GM21825 (cell line): ENCODE measurements around the gene ULK2.
"Not testable (repeated sequence)": the region's sequence is repeated elsewhere in the genome, so short reads cannot be mapped to it uniquely, and the experiment has no call there.

Experiments
- ATAC-seq: cut with Tn5 transposase; IDR thresholded peaks from one replicate; pipeline ENCODE4 v1.9.1; 2021; ENCODE audit warnings: mild to moderate bottlenecking, moderate library complexity; ENCODE audit not compliant: unreplicated experiment

ULK2 gene

DNA sequence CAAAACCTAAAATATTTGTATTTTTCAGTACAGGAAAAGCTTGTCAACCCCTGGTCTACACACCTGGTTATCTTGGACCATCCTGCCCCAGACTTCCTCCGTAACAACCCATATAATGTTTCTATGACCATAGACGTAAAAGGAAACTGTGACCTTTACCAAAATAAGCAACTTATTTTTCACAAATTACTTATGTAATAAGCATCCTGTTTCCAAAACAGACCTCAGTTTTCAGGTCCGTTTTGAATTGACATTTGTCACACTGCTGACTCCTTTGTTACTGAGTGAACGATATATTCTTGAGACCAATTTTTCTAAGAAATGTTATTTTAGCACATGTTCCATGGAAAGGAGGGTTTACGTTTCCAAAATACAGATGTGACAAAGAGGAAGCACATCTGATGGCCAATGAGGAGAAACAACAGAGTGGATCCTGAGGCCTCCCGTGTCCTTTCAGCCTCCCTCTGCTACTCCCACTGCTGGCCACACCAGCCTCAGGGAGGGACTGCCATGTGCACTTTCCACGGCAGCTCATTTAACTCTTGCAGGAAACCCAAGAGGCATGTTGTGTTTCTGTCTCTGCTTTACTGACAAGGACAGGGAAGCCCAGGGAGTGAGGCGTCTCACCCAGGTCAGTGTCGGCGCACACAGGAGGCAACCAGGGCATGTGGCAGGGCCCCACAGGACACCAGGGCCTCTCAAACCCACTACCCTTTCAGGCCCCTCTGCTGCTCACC is 99.5 kb downstream of the ULK2 start:
- ATAC-seq = no peak

DNA sequence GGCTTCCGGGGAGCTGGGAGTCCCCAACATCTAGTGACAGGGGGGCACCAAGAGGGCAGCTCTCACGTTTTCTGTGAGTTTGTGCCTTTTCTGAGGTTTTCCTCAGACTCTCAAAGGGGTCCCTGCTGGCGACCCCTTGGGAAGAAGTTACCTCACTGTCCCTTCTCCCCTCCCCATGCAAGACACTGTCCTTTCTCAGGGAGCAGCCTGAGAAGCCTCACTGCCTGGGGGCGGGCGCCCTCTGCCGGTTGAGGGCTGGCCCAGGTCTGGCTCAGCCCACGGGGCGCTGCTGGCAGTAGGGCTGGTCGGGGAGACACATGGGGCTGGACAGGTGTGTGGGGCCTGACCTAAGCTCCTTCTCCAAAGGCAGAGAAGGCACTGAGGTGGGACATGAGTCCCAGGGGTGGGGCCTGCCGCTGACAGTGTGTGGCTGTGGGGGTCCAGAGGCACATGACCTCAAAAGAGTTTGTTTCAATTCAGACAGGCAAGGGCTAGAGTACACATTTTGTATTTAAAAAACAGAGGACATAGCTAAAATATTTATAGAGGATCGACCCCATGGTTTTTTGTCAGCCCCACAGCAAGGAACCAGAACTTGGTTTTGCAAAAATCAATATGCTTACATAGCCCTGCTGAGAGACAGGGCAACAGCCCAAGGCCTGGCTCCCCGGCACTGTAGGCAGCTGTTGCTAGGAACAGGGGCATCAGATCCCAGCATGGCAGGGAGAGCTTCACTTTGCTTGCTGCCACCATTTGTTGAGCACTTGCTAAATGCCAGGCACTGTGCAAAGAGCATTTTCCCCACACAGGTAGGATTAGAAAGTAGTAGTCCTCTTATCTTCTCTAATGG is 101.1 kb downstream of the ULK2 start:
- no peak for ATAC-seq

DNA sequence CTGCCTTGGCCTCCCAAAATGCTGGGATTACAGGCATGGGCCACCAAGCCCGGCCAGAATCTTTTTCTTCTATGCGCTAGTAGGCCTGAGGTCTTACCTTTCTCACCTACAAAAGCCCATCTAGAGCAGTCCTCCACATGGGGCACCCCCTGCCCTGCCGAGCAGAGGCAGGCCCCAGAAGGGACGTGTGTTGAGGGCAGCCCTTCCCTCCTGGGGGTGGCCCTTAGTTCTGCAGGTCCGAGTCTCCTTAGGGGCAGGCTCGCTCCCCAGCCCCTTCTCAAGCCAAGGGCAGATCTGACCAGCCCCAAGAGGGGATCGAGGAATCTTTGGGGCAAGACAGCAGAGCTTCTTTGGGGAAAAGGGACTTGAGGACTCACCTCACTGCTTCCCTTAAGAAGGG is 101.7 kb downstream of the ULK2 start:
- ATAC-seq = no peak

DNA sequence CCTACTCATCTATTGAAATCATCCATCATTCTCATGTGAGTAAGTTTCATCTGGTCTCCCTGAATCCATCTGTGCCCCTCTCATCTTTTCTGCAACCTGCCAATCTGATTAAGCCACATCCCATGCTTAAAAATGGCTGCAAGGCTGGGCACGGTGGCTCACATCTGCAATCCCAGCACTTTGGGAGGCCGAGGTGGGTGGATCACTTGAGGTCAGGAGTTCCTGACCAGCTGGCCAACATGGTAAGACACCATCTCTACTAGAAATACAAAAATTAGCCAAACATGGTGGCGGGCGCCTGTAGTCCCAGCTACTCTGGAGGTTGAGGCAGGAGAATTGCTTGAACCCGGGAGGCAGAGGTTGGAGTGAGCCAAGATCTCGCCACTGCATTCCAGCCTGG is 103.7 kb downstream of the ULK2 start:
- ATAC-seq = not testable (repeated sequence)

DNA sequence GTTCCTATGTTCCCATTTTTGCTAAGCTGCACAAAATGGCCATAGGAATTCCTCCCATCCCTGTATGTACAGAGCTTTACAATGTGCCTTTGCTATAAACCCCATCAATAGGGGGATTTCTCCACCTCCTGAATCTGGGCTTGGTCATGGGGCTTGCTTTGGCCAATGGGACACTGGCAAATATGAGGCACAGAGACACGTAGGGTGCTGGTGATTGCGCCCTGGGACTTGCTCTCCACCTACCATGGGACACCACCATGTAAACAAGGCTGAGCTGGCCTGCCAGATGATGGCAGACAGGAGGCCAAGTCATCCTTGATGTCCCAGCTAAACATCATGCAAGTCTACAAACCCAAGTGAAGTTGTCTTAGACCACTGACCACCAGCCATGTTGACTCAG is 104.3 kb downstream of the ULK2 start:
- ATAC-seq = no peak

DNA sequence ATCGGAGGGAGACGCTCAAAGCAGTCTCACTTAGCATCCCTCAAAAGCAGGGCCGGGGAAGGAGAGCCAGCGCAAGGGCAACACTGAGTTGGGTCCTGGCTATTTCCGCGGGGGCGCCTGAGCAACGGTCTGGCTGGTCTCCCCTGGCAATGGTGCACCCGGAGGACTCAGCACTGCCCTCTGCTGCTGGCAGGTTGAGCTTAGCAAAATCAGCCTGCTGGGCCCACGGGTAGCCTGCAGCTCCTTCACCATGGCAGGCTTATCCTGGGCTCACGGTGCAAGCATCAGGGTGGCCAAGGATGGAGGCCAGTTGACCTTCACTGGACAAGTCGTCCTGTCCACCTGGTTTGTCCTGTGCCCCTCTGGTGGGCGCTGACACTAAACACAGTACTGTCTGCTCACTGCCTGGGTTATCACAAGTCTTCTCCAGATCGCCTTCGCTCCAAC is 105.2 kb downstream of the ULK2 start:
- ATAC-seq = no peak

DNA sequence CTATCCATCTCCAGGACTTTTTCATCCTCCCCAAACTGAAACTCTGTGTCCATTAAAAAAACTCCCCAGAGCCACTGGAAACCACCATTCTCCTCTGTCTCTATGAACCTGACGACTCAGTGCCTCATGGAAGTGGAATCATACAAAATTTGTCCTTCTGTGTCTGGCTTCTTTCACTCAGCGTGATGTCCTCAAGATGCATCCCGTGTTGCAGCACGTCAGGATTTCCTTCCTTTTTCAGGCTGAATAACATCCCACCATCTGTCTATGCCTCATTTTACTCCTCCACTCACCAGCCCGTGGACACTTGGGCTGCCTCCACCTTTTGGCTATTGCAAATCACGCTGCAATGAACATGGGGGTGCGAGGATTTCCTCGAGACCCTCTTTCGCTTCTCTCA is 107.0 kb downstream of the ULK2 start:
- ATAC-seq = no peak

DNA sequence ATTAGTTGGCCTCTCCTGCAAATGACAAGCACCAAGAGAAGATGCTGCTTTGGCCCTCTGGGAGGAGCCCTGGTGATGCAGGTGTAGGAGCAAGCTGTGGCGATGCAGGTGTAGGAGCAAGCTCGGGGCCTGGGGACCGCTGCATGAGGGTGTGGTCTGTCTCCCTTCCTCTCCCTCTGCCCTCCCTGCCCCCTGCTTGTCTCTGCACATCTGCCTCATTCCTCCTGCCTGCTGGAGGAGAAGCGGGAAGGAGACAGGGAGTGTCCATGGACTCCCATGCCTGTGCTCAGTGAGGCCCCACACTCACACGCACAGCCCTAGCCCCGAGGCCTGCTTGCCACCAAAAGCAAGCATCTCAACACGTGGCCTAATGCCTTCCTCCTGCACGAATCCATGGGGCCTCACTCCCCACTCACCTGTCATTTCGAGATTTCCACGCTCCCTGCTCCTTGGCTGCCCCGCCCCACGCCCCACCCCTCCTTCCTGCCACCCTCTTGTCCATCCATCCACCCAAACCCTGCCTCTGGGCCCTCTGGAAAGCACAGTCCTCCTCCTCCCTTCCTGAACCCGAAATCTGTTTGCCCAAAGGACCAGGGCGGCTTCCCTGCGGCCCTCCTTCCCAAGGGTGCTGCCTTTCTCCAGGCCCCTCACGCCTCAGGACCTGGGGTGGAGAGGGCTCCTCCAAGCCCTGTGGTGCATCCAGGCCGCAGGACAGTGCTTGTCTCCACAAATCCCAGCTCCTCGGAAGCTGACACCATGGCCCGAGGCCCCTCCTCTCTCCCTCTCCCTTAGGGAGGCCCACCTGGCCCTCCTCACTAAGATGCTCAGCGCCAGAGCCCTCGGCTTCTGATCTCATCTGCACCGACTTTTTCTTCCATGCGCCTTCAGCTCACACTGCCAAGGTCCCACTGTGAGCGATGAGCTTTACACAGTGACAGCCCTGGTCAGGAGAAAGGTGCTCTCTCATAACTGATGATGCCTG is 107.9 kb downstream of the ULK2 start:
- ATAC-seq = no peak

DNA sequence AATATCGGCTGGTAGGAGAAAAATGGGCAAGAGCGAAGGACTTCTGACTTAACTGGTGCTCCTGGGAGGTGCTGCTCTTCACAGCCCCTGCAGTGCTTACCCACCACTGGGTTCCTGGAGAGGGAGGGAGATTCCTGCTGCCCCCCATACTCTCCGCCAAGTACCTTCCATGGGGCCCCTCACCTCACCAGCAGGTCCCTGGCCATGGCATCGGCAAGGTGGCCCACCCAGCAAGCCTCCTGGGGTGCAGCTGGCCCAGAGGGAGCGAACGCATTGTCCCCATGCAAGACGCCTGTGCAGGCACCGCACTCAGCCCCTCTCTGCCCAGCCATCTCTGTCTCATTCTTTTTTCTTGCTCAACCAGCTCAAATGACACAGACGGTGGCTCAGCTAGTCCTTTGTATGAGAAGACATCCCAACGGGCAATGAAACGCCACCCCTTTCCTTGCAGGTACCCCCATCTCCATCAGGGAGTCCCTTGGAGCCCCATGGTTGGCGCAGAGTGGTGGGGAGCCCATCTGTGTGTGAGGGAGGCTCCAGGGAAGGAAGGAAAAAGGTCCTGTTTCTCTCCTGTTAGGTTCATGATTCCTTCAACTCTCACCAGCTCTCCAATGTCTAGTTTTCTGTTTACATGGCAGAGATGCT is 110.1 kb downstream of the ULK2 start:
- no peak for ATAC-seq

DNA sequence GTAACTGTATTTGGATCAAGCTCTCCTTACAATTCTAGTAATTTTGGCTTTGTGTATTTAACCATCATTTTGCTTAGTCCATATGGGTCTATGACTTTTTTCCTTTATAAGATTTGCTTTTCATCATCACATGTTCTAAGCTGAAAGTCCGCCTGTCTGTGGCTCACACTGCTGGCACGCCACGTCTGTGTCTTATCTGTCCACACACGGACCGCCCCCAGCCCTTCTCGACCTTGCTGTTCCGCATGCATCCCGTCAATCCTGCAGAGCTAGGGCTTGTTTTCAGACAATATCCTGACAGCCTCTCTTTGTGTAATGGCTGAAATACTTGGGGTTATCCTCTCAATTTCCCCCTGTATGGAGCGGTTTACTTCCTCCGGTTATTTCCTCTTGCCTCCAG is 111.2 kb downstream of the ULK2 start:
- no peak for ATAC-seq

DNA sequence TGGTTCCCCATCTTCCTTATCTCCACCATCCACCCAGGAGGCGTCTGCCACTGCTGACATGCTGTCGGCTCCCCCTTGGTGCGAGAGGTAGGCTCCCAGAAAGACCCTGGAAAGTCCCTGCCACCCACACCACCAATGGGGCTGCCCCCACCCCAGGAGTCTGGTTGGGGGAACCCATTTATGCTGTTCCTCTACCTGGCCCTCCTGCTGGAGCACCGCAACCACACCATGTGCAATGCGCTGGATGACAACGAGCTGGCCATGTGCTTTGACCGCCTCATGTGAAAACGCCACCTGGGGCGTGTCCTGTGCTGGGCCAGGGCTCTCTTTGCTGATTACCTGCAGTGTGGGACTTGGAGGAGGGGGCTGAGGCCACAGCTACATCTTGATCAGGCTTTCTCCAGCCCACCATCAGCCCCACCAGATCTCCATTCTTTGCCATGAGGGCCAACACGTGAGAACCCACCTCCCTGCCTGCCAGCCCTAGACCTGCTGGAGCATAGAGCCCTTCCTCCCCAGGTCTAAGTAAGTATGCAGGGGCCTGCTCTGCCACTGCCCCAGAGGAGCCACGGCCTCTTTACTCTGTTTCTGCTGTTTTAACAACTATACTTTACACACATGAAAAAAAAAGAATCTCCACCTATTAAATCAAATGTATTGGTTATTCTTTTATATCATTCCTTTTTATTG is 111.8 kb downstream of the ULK2 start:
- no peak for ATAC-seq

DNA sequence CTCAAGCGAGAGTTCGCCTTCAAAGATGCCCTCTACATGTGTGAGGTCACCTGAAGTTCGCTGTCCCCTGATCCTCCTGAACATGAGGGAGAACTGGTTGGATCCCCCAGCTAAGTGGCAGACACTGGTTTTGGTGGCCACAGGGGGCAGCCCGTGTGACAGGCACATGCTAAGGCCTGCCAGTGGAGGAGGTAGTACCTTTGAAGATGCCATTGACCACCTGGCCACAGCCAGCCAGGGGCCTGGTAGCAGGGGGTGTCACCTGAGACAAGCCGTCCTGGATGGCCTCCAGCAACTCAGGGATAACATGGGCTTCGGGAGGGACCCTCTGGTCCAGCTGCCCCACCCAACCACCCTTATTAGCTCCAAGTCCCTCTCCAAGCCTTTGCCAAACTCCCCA is 112.3 kb downstream of the ULK2 start:
- no peak for ATAC-seq

DNA sequence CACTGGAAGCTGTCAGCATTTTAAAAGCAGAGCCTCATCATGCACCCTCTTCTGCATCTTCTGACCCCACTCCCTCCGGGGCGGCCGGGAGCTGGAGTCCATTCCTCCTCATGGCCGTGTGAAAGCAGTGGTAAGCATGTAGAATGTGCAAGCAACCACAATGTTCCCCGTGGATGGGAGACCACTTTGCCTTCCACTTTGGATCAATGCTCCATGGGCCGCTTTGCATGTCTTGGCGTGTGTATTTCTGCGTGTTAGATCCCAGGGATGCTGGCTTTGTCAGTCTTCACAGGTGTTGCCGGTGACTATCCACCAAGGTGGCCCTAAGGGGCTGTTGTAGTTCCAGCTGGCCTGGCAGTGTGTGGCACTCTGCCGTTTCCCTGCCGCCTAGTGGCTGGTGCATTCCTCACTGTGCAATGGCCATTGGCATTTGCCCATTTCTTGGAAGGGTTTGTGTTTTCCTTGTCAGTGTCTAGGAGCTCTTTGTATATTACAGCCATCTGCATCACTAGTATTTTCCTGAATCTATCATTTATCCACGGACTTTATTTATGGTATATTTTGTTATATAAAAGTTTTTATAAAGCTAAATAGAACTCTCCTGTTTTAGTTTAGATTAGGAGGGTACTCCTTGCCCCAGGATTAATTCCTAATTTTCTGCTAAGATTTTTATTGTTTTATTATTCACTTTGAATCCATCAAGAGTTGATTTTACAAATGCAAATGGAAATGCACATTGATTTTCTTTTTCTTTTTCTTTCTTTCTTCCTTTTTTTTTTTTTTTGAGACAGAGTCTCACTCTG is 113.9 kb downstream of the ULK2 start:
- no peak for ATAC-seq

DNA sequence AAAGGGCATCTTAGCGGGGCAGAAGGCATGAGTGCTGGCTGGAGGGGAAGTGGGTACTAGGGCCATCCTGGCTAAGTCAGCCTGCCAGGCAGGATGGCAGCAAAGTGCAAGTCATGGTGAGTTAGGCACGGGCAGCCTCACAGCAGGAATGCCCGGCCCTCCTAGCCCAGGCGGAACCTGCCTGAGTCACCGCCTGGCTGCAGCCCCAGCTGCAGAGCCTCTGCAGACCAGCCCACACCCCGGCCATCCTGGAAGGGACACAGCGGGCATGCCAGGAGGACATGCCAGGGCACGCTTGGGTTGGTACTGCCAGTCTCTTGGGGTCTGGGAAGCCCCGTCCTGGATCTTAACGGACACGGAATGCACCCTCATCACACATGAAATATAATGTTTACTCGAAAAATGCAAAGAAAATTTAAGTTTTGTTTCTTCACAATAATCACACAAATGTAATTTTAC is 114.7 kb downstream of the ULK2 start:
- ATAC-seq = no peak

DNA sequence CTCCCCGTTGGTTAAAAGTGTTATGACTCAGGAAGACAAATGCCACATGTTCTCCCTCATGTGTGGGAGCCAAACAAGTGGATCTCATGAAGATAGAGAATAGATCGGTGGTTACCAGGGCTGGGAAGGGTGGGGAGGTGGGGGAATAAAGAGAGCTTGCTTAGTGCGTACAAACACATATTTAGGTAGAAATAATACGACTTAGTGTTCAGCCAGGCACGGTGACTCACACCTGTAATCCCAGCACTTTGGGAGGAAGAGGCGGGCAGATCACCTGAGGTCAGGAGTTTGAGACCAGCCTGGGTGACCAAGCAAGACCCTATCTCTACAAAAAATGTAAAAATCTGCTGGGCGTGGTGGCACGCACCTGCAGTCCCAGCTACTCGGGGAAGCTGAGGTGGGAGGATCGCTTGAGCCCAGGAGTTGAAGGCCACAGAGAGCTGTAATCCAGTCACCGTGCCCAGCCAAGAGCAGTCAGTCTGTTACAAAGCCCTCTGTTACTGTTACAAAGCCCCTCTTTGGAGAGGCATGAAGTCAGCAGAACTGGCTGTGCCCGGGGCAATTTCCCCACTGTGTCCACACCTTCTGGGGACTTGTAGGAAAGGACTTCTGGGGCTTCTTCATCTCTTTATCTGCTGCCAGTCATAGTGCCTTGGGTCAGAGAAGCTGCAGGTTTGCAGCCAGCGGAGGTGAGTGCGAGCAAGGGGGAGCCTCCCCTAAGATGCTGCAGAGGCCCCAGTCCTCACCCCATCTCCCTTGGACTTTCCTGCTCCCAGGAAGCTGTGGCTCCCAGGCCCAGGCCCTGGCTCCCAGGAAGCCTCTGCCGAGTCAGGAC is 115.3 kb downstream of the ULK2 start:
- ATAC-seq = no peak

DNA sequence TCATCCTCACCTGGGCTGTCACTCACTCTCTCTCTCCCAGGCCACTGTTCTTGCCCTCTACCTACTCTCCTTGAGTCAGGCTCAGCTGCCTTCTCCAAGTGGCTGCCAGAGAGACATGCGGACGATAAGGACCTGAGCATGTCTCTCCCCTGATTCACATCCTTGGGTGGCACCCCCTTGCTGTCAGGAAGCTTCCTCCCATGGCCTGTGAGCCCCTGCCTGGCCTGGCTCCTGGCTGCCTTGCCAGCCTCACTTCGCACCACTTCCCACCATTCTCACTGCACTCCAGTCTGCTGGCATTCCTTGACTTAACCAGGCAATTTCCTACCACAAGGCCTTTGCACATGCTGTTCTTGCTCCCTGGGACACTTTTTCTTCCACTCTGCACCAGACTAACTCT is 116.9 kb downstream of the ULK2 start:
- no peak for ATAC-seq

DNA sequence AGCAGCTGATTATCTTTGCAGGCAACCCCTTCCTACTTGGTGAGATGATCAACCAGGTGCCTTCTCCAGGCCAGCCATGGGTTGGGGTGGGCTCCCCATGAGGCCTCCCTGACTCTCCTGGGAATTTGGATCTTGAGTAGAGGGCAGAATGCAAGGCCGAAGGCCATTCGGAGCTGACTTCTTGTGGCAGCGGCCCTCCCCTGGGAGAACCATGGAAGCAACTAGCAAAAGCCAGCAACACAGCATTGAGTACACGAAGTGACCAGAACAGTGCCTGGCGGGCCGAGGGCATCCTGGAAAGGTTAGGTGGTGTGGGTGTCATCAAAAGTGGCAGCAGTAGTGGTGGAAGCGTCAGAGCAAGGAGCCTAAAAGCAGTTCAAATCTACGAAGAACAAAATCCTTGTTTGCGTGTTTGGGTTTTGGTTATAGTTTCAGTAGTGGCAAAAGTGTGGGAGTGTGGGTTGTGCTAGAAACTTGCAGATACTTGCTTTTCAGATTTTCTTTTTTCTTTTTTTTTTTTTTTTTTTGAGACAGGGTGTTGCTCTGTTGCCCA is 117.6 kb downstream of the ULK2 start:
- ATAC-seq = no peak

DNA sequence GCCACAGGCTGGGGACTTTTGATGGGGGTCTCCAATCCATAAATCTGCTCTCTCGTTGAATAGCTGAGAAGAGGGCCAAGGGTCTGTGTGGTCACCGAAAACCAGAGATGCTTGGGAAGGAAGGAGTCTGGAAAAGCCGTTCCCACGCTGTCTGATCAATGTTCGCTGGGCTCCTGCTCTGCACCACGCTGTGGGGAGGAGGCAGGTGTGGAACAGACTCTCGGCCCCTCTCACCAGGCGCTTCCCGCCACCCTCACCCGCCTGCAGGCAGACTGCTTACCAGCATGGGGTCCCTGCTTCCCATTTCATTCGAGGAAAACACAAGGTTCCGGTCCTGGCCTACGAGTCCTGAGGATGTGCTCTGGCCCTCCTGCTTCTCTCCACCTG is 118.9 kb downstream of the ULK2 start:
- no peak for ATAC-seq
